GM18526 (cell line): Measurements from ENCODE around the gene ITIH6.

Experiments used
- POLR2A ChIP-seq: IDR thresholded peaks from 3 replicates; pipeline ENCODE4 v1.6.1; 2011; ENCODE audit not compliant: insufficient read length; ENCODE audit errors: extremely low read depth

Gene ITIH6

DNA sequence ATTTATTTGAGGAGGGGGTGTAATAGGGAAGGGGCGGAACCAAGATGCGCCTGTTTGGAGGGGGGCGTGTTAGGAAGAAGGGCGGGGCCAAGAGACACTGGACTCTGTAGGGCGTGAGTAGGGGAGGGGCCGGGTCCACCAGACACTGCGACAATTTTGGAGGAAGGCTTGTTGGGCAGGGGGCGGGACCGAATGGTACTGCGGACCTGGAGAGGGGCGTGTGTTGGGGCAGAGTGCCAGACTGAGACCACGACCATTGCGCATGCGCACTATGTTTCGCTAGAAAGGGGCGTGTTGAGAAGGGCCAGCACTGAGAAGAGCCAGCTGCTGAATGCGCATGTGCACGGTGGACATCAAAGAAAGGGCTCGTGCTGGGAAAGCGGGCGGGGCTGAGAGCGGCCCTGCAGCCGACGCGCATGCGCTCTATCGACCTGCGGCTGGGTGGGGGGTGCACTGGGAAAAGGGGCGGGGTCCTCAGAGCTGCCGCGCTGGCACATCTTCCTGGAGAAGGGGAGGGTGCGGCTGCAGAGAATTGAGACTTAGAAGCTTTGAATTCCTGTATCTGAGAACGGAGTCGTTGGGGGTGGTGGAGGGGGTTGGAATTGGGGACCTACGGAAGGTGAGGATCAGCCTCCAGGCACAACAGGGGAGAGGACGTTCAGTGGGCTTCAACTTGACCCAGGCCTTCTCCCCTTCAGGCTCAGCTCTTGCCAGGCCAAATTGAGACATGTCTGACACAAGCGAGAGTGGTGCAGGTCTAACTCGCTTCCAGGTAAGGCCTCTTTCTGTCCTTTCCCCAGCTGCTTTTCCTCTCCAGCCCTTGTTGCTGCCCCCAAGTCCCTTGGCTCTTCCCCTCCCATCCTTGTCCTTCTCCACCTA lies 10.8 kb upstream of the ITIH6 start:
- peak; percentile 26 for TF ChIP-seq POLR2A

DNA sequence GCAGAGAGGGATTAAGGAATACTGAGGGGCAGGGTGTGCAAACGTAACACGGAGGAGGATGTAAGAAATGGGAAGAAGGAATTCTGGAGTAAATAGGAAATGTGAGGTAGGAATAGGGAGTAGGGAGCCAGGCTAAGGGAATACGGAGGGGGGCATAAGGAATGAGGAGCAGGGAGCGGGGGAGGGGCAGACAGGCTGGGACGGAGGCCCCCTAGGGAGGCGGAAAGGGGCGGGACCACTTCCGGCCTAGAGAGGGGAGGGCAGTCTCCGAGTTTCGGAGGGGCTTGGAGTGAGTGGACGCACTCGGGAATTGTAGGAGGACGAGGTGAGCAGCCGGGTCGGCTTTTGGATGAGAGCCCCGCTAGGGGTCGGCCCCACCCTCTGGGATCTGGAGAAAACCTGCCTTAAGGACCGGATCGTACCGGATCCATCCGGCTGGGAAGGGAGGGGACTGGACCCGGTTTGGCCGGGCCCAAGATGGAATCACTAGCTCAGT lies 10.1 kb upstream of the ITIH6 start:
- no peak for TF ChIP-seq POLR2A

- no peak for TF ChIP-seq POLR2A
These were observed 9.6 kb upstream of the ITIH6 start, which contains the start of gene MAGED2 for GRCh38 chrX:54807524-54808108. Gene MAGED2 (plus strand): TSS chrX:54807745. CDS start chrX:54809332, 1,587 bp downstream.

GRCh38 chrX:54799046-54799445 lies 991 bp upstream of the ITIH6 start:
- no peak for TF ChIP-seq POLR2A

DNA sequence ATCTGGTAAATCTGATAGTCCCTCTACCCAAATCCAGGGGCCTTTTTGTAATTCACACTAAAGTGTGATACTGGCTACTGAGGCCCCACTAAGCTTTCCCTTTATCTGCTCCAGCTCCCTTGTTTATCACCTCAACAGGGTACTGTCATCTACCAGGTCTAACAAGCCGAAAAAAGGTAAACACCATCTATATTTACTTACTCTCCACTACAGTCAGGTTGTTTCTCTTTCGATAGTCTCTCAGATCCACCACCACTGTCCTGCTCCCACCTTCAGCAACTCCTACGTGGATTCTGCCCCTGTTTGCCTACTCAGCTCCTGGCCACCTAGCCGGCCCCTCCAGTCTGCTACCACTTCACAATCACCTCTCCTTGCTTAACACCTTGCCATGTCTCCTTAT lies 3.3 kb downstream of the ITIH6 start:
- TF ChIP-seq POLR2A, result no peak

GRCh38 chrX:54794028-54794427 lies 4.0 kb downstream of the ITIH6 start:
- no peak for TF ChIP-seq POLR2A

DNA sequence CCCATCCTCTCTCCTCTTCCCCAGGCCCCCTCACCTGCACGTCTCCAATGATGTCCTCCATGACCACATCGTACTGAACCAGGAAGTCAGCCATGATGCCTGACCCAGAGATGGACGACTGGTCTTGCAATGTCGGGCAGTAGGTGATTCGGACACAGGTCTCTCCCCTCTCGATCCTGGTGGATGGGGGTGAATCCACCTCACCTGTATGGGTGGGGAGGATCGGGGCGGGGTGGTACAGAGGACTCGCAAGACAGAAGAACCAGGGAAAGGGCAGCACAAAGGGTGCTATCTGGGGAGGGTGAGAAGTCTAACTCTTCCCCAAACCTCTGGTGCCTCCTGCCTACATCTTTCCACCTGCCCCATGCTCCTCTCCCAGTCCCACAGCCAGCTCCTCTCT lies 9.6 kb downstream of the ITIH6 start:
- TF ChIP-seq POLR2A, result no peak

DNA sequence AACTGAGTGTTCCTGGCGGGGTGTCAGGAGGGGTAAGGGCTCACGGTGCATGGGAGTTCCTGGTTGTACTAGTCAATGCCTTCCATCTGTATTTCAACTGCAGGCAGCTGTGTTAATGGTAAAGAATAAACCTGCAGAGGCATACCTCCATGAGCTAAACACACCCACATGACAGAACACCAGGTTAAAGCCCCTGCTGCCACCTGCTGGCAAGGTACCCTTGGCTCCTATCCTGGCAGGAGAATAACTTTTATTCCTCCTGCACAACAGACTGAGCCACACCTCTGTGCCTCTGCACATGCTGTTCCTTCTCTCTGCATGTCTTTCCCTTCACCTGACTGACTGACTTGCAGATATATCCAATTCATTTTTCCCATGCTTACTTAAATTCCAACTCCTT lies 11.1 kb downstream of the ITIH6 start:
- TF ChIP-seq POLR2A, result no peak

DNA sequence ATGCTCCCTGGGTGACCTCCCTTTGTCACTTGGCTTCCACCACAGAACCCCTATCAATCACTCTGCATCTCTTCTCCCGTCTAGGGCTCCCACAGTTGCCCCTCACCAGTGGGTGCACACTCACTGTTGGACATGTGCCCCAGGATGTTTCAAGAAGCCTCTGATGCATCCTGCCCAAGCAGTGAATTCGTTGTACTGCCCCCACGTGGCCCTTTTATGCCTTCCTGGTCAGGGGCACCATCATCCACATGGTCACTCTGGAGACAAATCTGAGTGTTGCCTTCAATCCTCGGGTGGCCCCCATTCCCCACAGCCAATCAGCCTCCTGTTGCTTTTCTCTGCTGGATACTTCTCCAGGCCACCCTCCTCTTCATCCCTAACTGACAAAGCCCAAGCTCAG lies 12.2 kb downstream of the ITIH6 start:
- TF ChIP-seq POLR2A, result no peak

GRCh38 chrX:54776987-54777672 lies 20.9 kb downstream of the ITIH6 start:
- TF ChIP-seq POLR2A, result no peak

DNA sequence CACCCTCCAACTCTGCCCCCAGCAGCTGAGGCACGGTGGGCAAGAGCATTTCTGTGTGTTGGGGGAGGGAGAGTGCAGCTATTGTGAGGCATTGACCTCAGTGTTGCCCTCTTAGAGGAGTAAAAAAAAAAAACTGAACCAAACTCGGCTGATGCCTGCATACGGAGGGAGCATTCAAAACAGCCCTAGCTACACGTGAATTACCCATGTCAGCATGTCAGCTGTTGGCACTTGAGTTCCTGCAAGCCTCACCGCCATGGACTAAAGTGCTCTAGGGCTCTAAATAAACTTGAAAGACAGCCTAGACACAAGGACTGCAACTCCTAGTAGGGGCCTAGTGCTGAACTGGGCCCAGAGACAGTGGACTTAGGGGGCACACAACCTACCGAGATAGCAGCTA lies 22.0 kb downstream of the ITIH6 start:
- no peak for TF ChIP-seq POLR2A

DNA sequence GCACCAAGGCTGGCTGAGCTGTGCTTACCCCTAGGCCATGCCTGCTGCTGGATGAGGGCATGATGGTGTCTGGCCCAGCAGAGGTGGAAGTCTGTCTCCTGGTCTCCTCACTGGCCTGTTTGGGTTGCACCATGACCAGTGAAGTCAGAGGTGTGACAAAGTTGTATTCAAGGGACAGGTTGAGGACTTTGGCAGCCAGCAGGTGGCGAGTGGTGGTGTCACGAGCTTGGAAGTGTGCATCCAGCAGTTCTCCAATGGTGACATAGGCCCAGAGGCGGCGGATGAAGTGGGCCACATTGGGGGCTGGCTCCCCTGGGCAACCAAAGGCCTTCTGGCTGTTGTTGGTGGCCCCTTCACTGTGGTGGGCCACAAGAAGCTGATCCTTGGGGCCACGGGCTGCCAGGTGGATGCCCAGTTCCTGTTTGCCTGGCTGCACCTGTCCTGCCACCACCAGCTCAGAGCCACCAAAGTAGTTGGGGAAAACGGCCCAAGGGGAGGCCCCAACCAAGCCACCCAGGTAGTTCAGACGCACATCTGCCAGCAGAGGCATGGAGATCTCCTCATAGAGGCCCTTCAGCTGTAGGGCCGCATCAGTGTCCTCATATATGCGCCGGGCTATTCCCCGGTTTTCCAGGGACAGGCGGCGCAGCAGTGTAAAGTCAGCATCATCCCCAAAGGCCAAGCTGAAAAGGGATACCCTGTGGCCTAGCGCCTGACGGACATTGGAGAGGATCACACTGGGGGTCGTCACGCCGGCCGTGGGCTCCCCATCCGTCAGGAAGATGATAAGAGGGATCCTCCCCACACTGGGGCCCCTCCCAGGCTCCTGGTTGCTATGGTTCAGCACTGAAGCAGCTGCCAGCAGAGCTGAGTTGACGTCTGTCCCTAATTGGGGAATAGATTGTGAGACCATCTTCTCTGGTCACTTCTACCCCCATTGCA lies 39.7 kb downstream of the ITIH6 start:
- TF ChIP-seq POLR2A, result no peak

DNA sequence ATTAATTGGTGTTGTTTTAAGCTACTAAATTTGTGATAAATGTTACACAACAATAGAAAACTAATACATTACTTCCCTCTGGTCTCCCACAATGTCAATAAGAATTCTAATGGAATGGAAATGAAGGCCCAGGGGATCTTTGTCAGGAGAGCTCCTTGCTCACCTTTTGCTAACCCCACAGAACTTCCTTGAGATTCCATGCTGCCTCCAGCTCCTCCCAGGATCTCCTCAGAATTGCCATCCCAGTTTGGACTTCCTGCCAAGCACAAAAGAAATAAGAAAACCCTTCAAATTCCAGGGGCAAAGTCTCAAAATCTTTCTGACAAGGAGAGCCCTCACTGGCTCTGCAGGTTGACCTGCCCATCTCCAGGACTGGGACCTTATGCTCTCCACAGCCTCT lies 43.2 kb downstream of the ITIH6 start:
- TF ChIP-seq POLR2A, result no peak

GRCh38 chrX:54748626-54749025 lies 49.4 kb downstream of the ITIH6 start:
- TF ChIP-seq POLR2A, result no peak

- no peak for TF ChIP-seq POLR2A
These were observed 50.2 kb downstream of the ITIH6 start for GRCh38 chrX:54747733-54748393.

- no peak for TF ChIP-seq POLR2A
These were observed 51.1 kb downstream of the ITIH6 start for GRCh38 chrX:54746928-54747327.
